ENCODE results near the gene TEX13C.

- TF ChIP-seq CTCF (IDR thresholded peaks at IDR 0.05; ENCODE audit: low read length) (no peak), EZH2 (IDR thresholded peaks at IDR 0.05; ENCODE audit: borderline replicate concordance, low read length) (no peak)
Observed at GRCh38 chrX:125327891-125328290, 8.2 kb downstream of the TEX13C start.

Measured in OCI-LY1 (cell line).